Vagina (tissue), 2 donors: ENCODE results near the gene CTBP1.

ENCODE experiments used
- POLR2A ChIP-seq, 2 donors: fragments of 450-650 bp; IDR thresholded peaks; one replicate each; pipeline ENCODE4 v1.6.1; 2017; ENCODE audit warnings: antibody characterized with exemption in 2 of 2, mild to moderate bottlenecking in 2 of 2, moderate library complexity in 2 of 2
- TF ChIP-seq, protein P1 (sequence below), 3 experiments: fragments of 450-650 bp in 2 of 3; fragments of 200-600 bp in 1 of 3; sonication (generic) in 1 of 3; IDR thresholded peaks; one replicate each; pipeline ENCODE4 v1.5.1; 2017 to 2019; ENCODE audit warnings: antibody characterized with exemption in 3 of 3, mild to moderate bottlenecking in 2 of 3, moderate library complexity in 2 of 3

DNA sequence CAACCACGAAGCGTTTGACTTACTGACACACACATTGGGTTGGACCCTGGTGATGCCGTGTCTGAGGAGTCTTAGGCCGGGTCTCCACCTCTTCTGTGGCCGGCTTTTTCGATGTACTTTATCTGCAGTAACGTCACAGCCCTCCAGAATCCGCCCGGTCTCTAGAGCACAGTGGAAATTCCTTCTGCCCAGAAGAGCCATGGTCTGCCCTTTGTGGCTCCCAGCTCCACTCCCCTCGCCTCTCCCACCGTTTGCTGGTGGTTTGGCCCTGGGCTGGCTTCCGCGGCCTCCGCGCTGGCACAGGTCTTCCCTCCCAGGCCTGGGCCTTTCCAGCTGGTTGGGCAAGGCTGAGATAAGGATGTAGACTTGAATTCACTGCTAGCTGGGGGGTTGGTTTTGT is 45.1 kb upstream of the CTBP1 start:
- TF ChIP-seq, protein P1, sequence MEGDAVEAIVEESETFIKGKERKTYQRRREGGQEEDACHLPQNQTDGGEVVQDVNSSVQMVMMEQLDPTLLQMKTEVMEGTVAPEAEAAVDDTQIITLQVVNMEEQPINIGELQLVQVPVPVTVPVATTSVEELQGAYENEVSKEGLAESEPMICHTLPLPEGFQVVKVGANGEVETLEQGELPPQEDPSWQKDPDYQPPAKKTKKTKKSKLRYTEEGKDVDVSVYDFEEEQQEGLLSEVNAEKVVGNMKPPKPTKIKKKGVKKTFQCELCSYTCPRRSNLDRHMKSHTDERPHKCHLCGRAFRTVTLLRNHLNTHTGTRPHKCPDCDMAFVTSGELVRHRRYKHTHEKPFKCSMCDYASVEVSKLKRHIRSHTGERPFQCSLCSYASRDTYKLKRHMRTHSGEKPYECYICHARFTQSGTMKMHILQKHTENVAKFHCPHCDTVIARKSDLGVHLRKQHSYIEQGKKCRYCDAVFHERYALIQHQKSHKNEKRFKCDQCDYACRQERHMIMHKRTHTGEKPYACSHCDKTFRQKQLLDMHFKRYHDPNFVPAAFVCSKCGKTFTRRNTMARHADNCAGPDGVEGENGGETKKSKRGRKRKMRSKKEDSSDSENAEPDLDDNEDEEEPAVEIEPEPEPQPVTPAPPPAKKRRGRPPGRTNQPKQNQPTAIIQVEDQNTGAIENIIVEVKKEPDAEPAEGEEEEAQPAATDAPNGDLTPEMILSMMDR (IDR thresholded peaks at IDR 0.05): no peak
- no peak for TF ChIP-seq POLR2A (IDR thresholded peaks at IDR 0.05)
